ENCODE results near the gene CYP4A22.
"Not testable (repeated sequence)": the region's sequence is repeated elsewhere in the genome, so short reads cannot be mapped to it uniquely, and the experiment has no call there.

CYP4A22 gene

GRCh38 chr1:47137198-47137597 is at the start of gene CYP4A22:
TSS of gene CYP4A22 (plus strand) at chr1:47137441. CDS start at chr1:47137486, 45 bp downstream.
- DNase-seq: no peak

- not testable (repeated sequence) for DNase-seq
Observed at GRCh38 chr1:47089356-47089755, 47.9 kb upstream of the CYP4A22 start.

GRCh38 chr1:47091476-47091875 is 45.8 kb upstream of the CYP4A22 start:
- not testable (repeated sequence) for DNase-seq

GRCh38 chr1:47104816-47105215 is 32.4 kb upstream of the CYP4A22 start:
- DNase-seq: no peak

- no peak for DNase-seq
Observed at GRCh38 chr1:47106792-47107191, 30.4 kb upstream of the CYP4A22 start.

- not testable (repeated sequence) for DNase-seq
Observed at GRCh38 chr1:47107851-47108574, 29.2 kb upstream of the CYP4A22 start.

- not testable (repeated sequence) for DNase-seq
Observed at GRCh38 chr1:47109482-47109881, 27.8 kb upstream of the CYP4A22 start.

- DNase-seq: no peak
Observed at GRCh38 chr1:47113178-47113577, 24.1 kb upstream of the CYP4A22 start.

GRCh38 chr1:47121039-47121438 is 16.2 kb upstream of the CYP4A22 start:
- not testable (repeated sequence) for DNase-seq

GRCh38 chr1:47124834-47125233 is 12.4 kb upstream of the CYP4A22 start:
- not testable (repeated sequence) for DNase-seq

- DNase-seq: not testable (repeated sequence)
Observed at GRCh38 chr1:47126997-47127396, 10.2 kb upstream of the CYP4A22 start.

- DNase-seq: no peak
Observed at GRCh38 chr1:47128221-47128620, 9.0 kb upstream of the CYP4A22 start.

- not testable (repeated sequence) for DNase-seq
Observed at GRCh38 chr1:47128854-47129253, 8.4 kb upstream of the CYP4A22 start.

GRCh38 chr1:47129489-47130230 is 7.6 kb upstream of the CYP4A22 start:
- not testable (repeated sequence) for DNase-seq

- not testable (repeated sequence) for DNase-seq
Observed at GRCh38 chr1:47132665-47133064, 4.6 kb upstream of the CYP4A22 start.

- DNase-seq: no peak
Observed at GRCh38 chr1:47137925-47138615, 829 bp downstream of the CYP4A22 start.

- not testable (repeated sequence) for DNase-seq
Observed at GRCh38 chr1:47140358-47140757, 3.1 kb downstream of the CYP4A22 start.

- DNase-seq: not testable (repeated sequence)
Observed at GRCh38 chr1:47143654-47144053, 6.4 kb downstream of the CYP4A22 start.

GRCh38 chr1:47146495-47146894 is 9.3 kb downstream of the CYP4A22 start:
- not testable (repeated sequence) for DNase-seq

- DNase-seq: no peak
Observed at GRCh38 chr1:47147047-47147785, 10.0 kb downstream of the CYP4A22 start.

- DNase-seq: not testable (repeated sequence)
Observed at GRCh38 chr1:47149162-47149561, 11.9 kb downstream of the CYP4A22 start.

- DNase-seq: not testable (repeated sequence)
Observed at GRCh38 chr1:47156457-47156856, 19.2 kb downstream of the CYP4A22 start.

GRCh38 chr1:47157957-47158356 is 20.7 kb downstream of the CYP4A22 start:
- not testable (repeated sequence) for DNase-seq

Data from SIG-M5 (cell line).